Left ventricle myocardium superior (tissue), 1 donor: ENCODE measurements around the gene RNF224. TPM values are rescaled to one million over a fixed set of nuclear protein-coding genes. Genes with fewer than 3 reads are reported as not detected.

Experiments
- ATAC-seq: fragments of 200-7000 bp; cut with Tn5 transposase; one replicate; pipeline ENCODE4 v1.9.1; 2020; ENCODE audit warnings: mild to moderate bottlenecking, moderate library complexity
- DNase-seq: peaks from one replicate; pipeline ENCODE4 v3.0.0-alpha.2; 2020
- intact Hi-C: fragments of 100-400 bp; cut with micrococcal nuclease; formaldehyde crosslinking; loops from one replicate; pipeline ENCODE4 v1.11.0; 2022
- total RNA-seq: library from RNA; stranded (reverse); fragmentation: NEBNext Ultra II Directional; extraction: Animal tissue kit (Norgen Biotek cat#: 25700); gene quantifications from one replicate; pipeline ENCODE4 v1.2.1, GENCODE V29; 2021
- donor health status: DM: no; HTN: yes; CAD: no; lungs with severe emphysema.

RNF224 gene
- total RNA-seq, 1 donor from 2014 or later: not detected

- ATAC-seq (peak; percentile 90), DNase-seq (peak; percentile 98)
- intact Hi-C loops: no loop called here
Observed at GRCh38 chr9:137223078-137223970, 4.0 kb upstream of the RNF224 start.

GRCh38 chr9:137224830-137225694 lies 2.2 kb upstream of the RNF224 start, which contains the start of gene CYSRT1:
Gene CYSRT1 (plus strand): TSS chr9:137225174. CDS start chr9:137225622, 448 bp downstream.
- no peak for DNase-seq
- intact Hi-C loops: no loop called here
- ATAC-seq: no peak

GRCh38 chr9:137225699-137226331 lies 1.5 kb upstream of the RNF224 start:
- DNase-seq (no peak), ATAC-seq (no peak)
- intact Hi-C loops: no loop called here

GRCh38 chr9:137226338-137227053 lies 806 bp upstream of the RNF224 start:
- intact Hi-C loops: no loop called here
- ATAC-seq: no peak

GRCh38 chr9:137227853-137228505 lies 677 bp downstream of the RNF224 start:
- ATAC-seq (no peak), DNase-seq (no peak)
- intact Hi-C loops: no loop called here

More at GRCh38 chr9:137226338-137227053, 806 bp upstream of the RNF224 start:
- no peak for DNase-seq

GRCh38 chr9:137228506-137228967 lies 1.2 kb downstream of the RNF224 start:
- DNase-seq: no peak
- intact Hi-C loops: no loop called here
- no peak for ATAC-seq

- intact Hi-C loops: no loop called here
- ATAC-seq (no peak), DNase-seq (no peak)
Observed at GRCh38 chr9:137228968-137229896, 1.9 kb downstream of the RNF224 start.

GRCh38 chr9:137229903-137230704 lies 2.8 kb downstream of the RNF224 start:
- ATAC-seq: no peak
- intact Hi-C loops: loop anchor here (10.0 kb wide), 1 partner anchor 105 kb away; no protein-coding TSS in a partner anchor
- DNase-seq: no peak

- no peak for DNase-seq
- ATAC-seq: no peak
Observed at GRCh38 chr9:137230705-137231371, 3.5 kb downstream of the RNF224 start, which contains the start of gene SLC34A3. Gene SLC34A3 (plus strand): TSS chr9:137230901. CDS start chr9:137231703, 802 bp downstream.

GRCh38 chr9:137231372-137232039 lies 4.2 kb downstream of the RNF224 start:
- intact Hi-C loops: loop anchor here (10.0 kb wide), 1 partner anchor 107 kb away; no protein-coding TSS in a partner anchor
- no peak for ATAC-seq
- DNase-seq: no peak

More at GRCh38 chr9:137230705-137231371, 3.5 kb downstream of the RNF224 start, which contains the start of gene SLC34A3:
- intact Hi-C loops: loop anchor here (10.0 kb wide), 1 partner anchor 106 kb away; no protein-coding TSS in a partner anchor

GRCh38 chr9:137232101-137232500 lies 4.8 kb downstream of the RNF224 start:
- ATAC-seq (no peak), DNase-seq (no peak)
- intact Hi-C loops: loop anchor here (10.0 kb wide), 1 partner anchor 107 kb away; no protein-coding TSS in a partner anchor

- DNase-seq (no peak), ATAC-seq (no peak)
- intact Hi-C loops: loop anchor here (10.0 kb wide), 1 partner anchor 108 kb away; no protein-coding TSS in a partner anchor
Observed at GRCh38 chr9:137232510-137232909, 5.2 kb downstream of the RNF224 start.

GRCh38 chr9:137233143-137233980 lies 6.1 kb downstream of the RNF224 start:
- DNase-seq: no peak
- intact Hi-C loops: loop anchor here (10.0 kb wide), 1 partner anchor 109 kb away; no protein-coding TSS in a partner anchor
- no peak for ATAC-seq
